HG03135 (cell line): Measurements from ENCODE around the gene PCDHA4.
"Not testable (repeated sequence)": the region's sequence is repeated elsewhere in the genome, so short reads cannot be mapped to it uniquely, and the experiment has no call there.

Experiments used
- ATAC-seq: cut with Tn5 transposase; IDR thresholded peaks from one replicate; pipeline ENCODE4 v1.9.1; 2021; ENCODE audit warnings: mild to moderate bottlenecking, moderate library complexity; ENCODE audit not compliant: unreplicated experiment

Gene PCDHA4

GRCh38 chr5:140821375-140822280 is 14.8 kb downstream of the PCDHA4 start, which contains the start of gene PCDHA5:
Gene PCDHA5, plus strand, starts transcription at chr5:140821613.
- ATAC-seq, result no peak

- no peak for ATAC-seq
Measured at GRCh38 chr5:140822281-140822629, 15.4 kb downstream of the PCDHA4 start.

GRCh38 chr5:140822969-140823368 is 16.1 kb downstream of the PCDHA4 start:
- not testable (repeated sequence) for ATAC-seq

- ATAC-seq, result no peak
Measured at GRCh38 chr5:140823475-140823874, 16.6 kb downstream of the PCDHA4 start.

- no peak for ATAC-seq
Measured at GRCh38 chr5:140827704-140828361, 21.0 kb downstream of the PCDHA4 start, which contains the start of gene PCDHA6. Gene PCDHA6, plus strand, starts transcription at chr5:140827960. Its CDS starts 132 bp downstream, at chr5:140828092.

GRCh38 chr5:140828362-140828737 is 21.5 kb downstream of the PCDHA4 start:
- no peak for ATAC-seq

GRCh38 chr5:140829511-140830501 is 22.9 kb downstream of the PCDHA4 start:
- not testable (repeated sequence) for ATAC-seq

GRCh38 chr5:140833993-140834392 is 27.1 kb downstream of the PCDHA4 start, which contains the start of gene PCDHA7:
Gene PCDHA7, plus strand, starts transcription at chr5:140834269. Its CDS starts 115 bp downstream, at chr5:140834384.
- ATAC-seq, result no peak

GRCh38 chr5:140834439-140835008 is 27.7 kb downstream of the PCDHA4 start:
- ATAC-seq, result not testable (repeated sequence)

GRCh38 chr5:140835622-140836510 is 29.0 kb downstream of the PCDHA4 start:
- ATAC-seq, result no peak

GRCh38 chr5:140840978-140841962 is 34.4 kb downstream of the PCDHA4 start, which contains the start of gene PCDHA8:
Gene PCDHA8, plus strand, starts transcription at chr5:140841187. Its CDS starts 135 bp downstream, at chr5:140841322.
- ATAC-seq, result no peak

GRCh38 chr5:140842798-140843733 is 36.2 kb downstream of the PCDHA4 start:
- no peak for ATAC-seq

GRCh38 chr5:140848139-140849102 is 41.6 kb downstream of the PCDHA4 start, which contains the start of gene PCDHA9:
Gene PCDHA9, plus strand, starts transcription at chr5:140848382. Its CDS starts 114 bp downstream, at chr5:140848496.
- ATAC-seq, result not testable (repeated sequence)

- ATAC-seq, result not testable (repeated sequence)
Measured at GRCh38 chr5:140849831-140850634, 43.2 kb downstream of the PCDHA4 start.
